Stimulated activated CD4-positive, alpha-beta T cell treated with anti-CD3 and anti-CD28 coated beads, Interleukin-15, amount 100 ng/mL, for 48 hours (primary cell): ENCODE data around the gene CCDC86.
A peak's percentile ranks its signal among the peaks of the same experiment; 100 is the strongest.

Experiments used
- DNase-seq, 2 donors: peaks; one replicate each; pipeline ENCODE4 v3.0.0-alpha.2; 2020; ENCODE audit warnings: low read depth in 2 of 2

The CCDC86 gene

DNA sequence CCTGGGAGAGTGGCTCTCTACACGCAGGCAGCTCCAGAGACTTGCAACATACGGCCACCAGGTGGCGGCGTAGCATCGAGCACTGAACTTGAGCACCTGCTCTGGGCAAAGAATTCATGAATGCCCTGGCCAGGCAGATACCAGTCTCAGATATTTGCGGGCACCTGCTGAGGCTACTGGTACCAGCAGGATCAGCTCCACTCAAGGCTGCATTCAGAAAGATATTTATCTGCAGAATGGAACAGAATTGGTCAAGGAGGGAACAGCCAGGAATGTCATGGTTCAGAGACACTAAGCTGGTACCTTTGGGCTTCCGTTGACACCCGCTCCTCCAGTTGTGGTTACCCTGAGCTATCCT, 10.8 kb upstream of the CCDC86 start:
- DNase-seq: peak; percentile 65 to 75

DNA sequence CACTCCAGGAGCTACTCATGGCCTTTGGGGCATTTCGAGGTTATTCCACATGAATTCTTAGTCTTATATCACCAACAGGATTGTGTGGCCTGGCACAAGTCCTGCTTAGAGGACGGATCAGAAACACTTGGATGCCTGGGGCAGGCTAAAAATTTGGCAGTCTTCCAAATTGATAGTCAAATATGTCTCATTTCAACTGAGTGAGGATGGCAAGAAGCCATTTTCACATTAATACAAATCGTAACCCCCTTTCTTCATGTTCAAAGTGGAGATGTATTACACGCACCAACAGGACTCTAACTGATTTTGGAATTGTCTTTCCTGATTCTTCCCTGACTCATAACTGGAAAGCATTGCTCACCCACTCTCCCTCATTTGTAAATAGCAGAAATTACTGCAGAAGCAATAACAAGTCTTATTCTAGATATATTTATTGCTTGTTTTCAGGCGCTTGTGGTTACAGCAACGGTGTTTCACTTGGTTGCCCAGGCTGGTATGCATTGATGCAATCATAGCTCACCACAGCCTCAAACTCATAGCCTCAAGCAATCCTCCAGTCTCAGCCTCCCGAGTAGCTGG, 10.3 kb upstream of the CCDC86 start:
- DNase-seq: no peak

DNA sequence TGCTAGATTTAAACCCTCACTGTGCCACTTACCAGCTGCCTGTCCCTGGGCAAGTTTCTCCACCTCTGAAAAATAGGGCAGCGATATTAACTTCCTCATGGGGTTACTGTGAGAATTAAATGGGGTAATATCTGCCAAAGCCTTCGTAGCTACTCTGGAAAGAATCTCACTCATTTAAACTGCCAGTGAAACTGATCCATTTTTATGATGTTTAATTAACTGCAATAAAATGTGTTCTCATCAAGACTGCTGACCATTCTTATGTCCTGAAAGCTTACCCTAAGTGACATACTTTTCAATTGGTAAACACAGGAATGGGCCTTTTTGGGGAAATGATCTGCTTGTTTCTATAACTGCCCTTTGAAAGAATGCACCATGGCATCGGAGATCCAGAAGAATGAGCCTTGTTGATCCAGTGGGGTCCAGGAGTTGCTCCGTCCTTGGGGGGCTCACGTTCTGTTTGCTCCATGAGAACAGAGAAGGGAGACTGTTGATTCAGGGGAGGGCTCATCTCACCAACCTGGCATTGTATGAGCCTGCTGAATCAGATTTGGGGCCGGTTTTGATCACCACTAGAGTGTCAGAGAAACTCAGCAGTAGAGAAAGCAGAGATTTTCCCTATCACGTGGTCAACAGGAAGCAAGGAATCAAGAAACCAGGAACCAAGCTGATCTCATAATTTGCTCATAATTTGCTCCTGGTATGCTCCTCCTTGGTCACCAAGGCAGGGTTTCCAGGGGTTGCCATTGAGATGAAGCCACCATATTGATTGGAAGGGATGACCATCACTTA, 7.0 kb upstream of the CCDC86 start:
- no peak for DNase-seq

DNA sequence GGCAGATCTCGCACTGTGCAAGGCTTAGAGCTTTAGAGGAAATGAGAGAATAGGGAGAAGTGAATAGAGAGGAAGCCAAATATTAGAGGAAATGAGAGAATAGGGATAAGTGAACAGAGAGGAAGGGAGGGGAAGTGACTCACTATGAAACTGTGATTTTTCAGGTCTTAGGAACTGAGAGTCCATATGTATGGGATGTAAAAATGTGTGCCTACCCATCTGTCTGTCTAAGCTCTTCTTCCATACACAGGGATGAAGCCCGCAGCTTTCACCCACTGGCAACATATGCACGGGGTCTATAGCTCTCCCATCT, 6.4 kb upstream of the CCDC86 start:
- no peak for DNase-seq

DNA sequence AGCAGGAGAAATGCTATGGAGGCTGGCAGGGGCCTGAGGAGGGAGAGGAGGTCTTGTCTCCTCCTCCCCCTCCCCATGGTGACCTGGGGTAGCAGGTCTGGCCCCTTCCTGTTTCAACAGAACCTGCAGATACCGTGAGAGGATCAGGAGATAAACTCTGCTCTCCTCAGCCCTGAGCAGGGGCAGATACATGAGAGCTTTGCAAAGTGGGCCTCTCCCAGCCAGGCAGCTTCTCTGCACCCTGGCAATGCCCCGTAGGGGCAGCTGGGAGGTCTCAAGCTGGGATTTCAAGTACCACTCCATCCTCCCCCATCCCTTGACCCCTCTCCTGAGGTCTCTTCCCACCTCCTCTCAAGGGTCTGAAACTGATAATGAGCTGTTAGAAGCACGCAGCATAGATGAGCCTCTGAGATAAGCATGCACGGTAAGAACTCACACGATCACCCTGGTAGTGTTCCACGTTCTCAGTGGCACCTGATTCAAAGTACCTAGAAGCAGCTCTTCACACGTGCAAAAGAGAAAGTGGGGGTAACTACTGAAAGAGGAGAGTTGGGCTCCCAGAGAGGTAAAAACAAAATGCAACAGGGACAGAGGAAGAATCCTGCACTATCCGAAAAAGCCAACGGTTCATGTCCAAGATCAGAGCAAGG, 4.9 kb upstream of the CCDC86 start:
- DNase-seq: no peak

DNA sequence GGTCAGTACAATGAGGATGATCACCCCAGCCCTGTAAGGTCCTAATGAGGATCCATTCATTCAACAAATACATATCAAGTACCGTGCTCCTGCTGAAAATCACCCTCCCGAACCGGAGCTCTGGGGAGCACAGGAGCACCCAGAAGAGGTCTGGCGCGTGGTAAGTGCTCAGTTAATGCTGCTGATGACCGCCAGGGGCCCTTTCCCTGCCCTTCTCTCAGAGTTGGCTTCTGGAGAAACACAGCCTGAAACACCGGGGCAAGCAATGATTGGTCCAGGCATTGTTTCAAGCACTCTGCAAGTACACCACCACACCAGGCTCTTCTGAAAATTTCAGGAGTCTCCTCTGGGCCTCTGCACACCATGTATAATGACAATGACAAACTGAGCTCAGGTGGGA, 3.8 kb upstream of the CCDC86 start:
- no peak for DNase-seq

DNA sequence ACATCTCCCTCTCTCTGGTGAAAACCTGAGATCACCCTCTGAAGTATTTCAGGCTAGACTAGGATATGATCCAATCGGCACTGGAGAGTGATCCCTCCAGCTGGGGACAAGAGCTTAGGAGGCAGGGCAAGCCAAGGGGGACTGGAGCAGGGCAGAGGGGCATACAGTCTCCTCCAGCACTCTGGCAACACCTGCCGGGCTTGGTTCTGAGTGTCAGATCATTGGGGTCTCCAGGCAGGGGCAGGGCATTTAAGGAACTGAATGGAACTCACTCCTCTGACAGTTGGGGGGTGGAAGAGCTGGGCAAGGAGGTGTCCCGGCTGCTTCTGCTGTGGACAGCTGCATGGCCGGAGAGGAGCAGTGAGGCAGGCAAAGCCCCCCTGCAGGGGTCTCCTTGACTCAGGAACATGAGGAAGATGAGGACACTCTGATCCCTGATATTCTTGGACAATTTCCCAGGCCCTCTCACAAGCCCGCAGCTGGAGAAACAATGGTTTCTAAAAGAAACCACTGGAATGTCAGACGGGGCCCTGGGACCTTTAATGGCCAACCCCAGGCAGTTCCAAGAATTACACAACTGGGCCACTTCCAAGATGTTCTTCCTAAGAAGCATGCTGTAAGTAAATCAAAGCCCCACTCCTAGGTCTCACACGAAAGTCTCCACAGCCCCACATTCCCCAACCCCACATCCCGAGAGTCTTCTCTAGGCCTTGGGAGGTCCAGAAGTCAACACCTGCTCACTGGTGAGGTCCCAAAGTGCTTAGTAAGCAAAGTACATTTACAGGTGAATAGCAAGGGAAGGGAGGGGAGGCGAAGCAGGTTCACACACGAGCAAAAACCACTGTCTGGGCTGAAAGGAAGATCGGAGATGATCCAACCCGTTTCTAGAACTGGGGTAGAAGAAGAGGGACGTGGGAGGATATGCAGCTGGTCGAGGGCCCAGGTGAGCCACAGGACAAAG, 1.2 kb upstream of the CCDC86 start:
- no peak for DNase-seq

DNA sequence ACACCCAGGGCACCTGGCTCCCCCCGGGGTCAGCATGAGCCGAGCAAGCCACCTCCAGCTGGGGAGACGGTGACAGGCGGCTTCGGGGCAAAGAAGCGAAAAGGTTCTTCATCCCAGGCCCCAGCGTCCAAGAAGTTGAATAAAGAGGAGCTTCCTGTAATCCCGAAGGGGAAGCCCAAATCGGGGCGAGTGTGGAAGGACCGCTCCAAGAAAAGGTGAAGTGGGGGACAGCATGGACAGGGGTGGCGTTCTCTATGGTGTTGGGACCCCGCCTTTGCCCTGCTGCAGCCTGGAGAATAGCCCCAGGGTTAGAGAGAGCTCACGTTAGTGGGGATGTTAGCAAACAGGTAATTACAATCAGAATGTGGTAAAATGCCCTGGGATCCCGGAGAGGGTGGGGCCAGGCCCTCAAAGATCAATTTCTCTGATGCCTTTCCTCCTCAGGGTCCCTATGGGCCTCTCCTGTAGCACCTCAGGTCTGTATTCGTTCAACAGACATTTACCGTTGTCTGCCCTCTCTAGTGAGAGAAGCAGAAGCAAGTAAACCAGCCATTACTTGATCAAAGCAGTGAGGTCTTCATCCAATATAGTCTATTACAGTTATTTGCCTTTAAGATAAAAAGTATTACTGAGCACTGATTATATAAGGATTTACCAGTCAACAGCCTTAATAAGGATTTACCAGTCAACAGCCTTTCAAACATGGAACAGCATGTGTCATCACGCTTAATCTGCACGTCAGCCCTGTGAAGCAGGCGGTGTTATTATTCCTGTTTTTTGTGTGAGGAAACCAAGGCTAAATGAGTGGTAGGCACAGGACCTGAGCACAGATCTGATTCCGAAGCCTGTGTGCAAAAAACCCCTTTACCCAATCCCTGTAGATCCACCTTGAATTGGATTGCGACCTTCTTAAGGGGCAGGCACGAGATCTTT, 1.0 kb downstream of the CCDC86 start:
- no peak for DNase-seq

DNA sequence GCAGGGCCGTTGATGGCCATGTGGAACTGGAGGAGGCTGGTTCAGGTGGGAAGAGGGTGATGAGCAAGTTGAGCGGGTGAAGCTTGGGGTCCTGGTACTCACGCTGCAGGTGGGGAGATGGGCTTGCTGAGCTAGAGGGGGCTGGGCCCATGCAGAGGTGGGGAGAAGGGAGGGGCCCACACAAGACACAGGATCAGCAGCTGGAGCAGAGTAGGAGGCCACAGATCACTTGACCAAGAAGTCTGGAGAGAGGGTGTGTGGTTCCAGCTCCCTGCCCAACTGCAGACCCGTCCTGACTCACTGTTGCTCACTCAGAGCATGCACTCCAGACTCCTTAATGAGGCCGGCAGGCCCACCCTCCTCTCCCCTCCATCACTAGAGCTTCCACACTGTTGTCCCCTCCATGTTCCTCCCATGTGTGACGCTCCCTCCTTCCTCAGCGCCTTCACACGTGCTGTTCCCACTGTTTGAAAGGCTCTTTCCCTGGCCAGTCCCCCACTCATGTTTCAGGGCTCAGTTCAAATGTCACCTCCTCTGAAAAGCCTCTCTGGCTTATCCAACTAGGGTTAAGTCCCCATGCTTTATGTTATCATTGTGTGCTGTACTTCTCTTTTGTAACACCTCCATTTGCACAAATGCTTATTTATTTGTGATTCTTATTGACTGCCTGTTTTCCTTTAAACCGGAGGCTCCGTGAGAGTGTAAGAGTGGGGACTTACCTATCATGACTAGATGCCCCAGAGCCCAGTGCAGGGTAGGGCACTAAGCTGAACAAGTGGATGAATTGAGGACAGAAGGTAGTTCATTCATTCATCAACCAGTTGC, 2.3 kb downstream of the CCDC86 start:
- no peak for DNase-seq

DNA sequence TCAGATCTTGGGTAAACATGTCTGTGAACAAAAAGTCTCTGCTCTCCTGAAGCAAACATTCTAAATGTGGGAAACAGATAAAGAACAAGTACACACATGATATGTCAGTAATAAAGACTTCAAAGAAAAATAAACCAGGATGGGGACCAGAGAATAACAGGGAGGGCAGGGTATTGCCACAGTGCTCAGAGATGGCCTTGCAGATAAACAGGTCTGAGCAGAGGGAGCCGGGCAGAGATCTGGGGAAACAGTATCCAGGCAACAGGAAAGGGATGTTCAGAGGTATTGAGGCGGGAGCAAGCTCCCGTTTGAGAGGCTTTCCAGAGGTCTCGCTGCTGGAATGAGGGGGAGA, 2.9 kb downstream of the CCDC86 start:
- no peak for DNase-seq

DNA sequence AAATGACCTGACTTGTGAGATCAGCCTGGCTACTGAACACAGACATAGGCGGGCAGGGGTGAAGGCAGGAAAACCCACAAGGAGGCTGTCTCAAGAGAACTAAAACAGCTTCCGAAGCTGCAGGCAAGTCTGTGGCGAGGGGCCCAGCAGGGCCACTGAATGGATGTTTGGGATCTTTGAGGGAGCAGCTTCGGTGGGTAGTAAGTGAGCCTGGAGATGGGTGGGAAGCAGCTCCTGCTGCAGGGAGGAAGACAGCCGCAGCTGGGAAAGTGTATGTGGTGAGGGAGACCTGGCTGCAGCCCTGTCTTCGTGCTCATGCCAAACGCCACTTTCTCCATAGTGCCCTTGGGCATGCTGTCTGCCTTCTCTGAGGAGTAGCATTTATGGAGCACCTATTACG, 3.4 kb downstream of the CCDC86 start:
- DNase-seq: no peak

DNA sequence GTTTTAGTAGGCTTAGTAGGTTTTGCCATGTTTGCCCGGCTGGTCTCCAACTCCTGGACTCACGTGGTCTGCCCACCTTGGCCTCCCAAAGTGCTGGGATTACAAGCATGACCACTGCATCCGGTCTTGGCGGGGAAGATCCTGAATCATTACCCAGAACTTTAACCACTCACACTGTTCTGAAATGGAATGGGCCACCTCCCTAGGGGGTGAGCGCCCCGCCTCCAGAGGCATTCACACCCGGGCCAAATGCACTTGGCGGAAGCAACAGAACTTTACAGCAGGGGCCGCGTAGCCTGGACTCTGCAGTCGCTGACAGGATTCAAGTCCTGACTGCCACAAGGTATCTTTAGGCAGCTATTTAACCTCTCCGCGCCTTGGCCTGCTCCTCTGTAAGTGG, 5.4 kb downstream of the CCDC86 start:
- DNase-seq: no peak

DNA sequence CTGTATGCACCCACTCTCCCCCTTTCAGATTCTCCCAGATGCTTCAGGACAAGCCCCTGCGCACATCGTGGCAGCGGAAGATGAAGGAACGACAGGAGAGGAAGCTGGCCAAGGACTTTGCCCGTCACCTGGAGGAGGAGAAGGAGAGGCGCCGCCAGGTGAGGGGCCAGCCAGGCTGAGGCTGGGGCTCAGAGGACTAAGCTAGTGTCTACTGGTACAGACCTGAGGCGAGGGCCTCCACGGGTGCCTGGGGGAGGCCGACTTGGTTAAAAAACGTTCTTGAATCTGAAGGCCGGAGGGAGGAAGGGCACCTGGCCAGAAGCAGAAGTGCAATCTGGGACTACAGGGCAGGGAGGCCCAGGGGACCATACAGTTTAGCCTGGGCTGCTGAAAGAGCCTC, 6.0 kb downstream of the CCDC86 start:
- DNase-seq: no peak

DNA sequence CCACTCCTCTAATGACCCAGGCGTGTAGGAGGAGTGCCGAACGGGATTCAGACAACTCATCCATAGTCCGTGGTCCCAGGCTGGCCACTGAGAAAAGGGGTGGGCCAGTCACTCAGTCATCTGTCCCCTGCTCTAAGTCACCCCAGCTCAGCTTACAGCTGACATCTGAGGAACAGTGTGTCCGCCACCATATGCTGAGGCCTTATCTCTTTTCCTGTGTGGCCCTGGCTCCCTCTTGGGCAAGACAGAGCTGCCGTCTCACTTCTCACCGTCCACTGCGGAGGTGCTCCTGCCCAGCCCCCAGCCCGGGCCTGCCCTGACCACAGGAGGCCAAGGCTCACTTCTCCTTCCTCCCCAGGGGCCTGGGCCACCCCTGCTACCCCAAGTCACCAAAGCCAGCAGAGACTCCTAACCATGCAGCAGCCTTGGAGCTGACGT, 6.8 kb downstream of the CCDC86 start:
- DNase-seq: no peak

DNA sequence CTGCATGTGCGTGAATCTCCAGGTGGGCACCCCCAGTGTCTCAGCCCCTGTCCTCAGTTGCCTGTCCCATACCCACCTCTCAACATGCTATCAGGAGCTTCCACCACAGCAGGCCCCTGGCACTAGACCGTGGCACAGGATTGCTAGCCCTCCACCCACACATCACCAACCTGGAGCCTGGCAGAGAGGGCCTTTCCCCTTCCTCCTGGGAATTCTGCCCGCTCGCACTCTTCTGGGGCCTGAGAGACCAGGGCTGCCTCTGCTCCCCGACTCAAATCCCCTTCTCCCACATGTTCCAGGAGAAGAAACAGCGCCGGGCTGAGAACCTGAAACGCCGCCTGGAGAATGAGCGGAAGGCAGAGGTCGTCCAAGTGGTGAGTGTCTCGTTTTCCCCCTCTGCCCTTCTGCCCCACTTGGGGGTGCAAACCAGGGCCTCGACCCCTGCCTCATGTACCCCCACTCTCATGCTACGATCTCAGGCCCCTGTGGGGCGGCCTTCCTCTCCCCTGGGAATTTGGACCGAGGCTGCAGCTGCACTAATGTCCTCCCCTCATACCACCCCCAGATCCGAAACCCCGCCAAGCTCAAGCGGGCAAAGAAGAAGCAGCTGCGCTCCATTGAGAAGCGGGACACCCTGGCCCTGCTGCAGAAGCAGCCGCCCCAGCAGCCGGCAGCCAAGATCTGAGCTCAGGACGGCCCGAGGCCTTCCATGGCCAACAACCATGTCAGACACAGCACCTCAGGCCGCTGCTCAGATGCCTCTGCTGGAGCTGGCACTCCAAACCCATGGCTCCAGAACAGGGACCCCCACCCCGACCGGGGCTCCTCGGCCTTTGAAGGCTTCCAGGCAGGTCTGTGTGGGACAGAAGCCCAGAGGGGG, 8.0 kb downstream of the CCDC86 start:
- no peak for DNase-seq

DNA sequence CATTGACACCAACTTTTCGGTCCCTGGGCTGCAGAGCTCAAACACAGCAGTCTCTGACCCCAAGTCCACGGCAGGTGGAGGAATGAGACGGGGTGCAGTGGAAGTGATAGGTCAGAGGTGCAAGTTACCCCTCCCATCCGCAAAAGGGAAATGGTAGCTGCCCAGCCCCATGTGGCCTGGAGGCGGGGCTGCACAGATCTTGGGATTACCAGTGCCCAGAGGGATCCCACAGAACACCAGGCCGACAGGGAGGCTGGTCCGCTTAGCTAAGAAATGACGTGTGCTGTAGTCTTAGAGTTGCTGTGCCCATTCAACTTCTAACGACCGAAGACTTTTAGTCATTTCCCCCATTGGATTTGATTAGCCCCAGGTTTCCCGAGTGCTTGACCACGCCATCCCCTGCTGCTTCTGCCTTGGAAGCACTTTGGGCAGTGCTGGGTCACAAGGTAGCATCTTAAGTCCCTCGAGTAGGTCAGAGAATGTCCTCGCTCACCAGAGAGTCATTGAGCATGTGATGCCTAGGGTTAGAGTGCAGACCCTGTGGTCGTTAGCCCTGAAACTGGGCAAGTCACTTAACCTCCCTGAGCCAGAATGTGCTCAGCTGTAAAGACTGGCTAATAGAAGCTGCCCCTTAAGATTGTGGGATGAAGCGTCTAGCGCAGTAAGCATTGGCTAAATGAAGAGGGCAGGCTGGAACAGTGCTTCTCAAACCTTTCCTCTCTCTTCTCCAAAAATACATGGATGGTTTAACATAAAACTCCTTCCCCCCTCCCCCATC, 9.6 kb downstream of the CCDC86 start:
- DNase-seq: no peak

DNA sequence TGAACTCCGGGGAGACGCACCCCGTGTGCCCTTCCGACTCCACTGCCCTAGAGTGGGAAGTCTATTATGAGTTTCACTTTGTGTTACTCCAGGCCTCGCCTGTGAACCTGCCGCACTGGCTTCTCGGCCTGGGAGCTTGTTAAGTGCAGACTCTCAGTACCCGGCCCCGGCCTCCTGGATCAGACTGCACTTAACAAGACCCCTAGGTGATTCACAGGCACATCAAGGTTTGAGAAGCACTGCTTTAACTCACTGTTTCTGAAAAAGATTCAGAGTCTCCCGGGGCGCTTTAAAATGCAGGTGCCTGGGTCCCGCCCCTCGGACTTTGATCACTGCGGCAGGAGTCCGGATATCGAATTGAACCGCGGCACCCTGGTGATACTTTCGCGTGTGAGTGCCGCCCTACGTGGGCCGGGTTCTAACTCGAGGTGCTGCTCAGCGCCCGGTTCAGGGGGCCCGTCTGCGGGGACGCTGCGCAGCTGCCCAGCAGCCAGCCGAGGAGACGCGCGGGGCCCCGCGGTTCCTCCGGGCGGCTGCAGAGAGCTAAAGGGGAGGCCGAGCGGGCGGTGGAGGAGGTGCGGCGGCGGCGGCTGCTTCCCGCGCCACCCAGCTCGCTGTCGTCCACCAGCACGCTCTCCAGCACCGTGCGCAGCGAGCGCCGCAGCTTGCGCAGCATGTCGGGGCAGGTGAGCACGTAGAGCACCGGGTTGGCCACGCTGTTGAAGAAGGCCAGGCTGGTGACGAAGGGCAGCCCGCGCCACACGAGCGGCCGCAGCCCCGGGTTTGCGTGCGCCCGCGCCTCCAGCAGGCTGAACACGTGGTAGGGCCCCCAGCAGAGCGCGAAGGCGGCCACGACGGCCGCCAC, 10.4 kb downstream of the CCDC86 start:
- DNase-seq: no peak
